GM18519 (cell line): ENCODE results near the gene DENND5B.
"Not testable (repeated sequence)": the region's sequence is repeated elsewhere in the genome, so short reads cannot be mapped to it uniquely, and the experiment has no call there.

Experiments
- ATAC-seq: cut with Tn5 transposase; IDR thresholded peaks from one replicate; pipeline ENCODE4 v1.9.1; 2021; ENCODE audit warnings: mild to moderate bottlenecking, moderate library complexity; ENCODE audit not compliant: unreplicated experiment, low FRiP score

Gene DENND5B

GRCh38 chr12:31508436-31509150, 82.3 kb downstream of the DENND5B start:
- no peak for ATAC-seq

- ATAC-seq, result no peak
Measured at GRCh38 chr12:31507966-31508365, 83.0 kb downstream of the DENND5B start.

- ATAC-seq, result no peak
Measured at GRCh38 chr12:31506515-31507306, 84.2 kb downstream of the DENND5B start.

GRCh38 chr12:31504625-31505222, 86.2 kb downstream of the DENND5B start:
- ATAC-seq, result no peak

GRCh38 chr12:31501014-31501413, 89.9 kb downstream of the DENND5B start:
- ATAC-seq, result not testable (repeated sequence)

GRCh38 chr12:31499567-31499966, 91.4 kb downstream of the DENND5B start:
- no peak for ATAC-seq

GRCh38 chr12:31498424-31498823, 92.5 kb downstream of the DENND5B start:
- ATAC-seq, result no peak

GRCh38 chr12:31496257-31496656, 94.7 kb downstream of the DENND5B start:
- no peak for ATAC-seq

- no peak for ATAC-seq
Measured at GRCh38 chr12:31494455-31494854, 96.5 kb downstream of the DENND5B start.

- no peak for ATAC-seq
Measured at GRCh38 chr12:31492599-31493196, 98.2 kb downstream of the DENND5B start.

- no peak for ATAC-seq
Measured at GRCh38 chr12:31491841-31492598, 98.9 kb downstream of the DENND5B start.

- no peak for ATAC-seq
Measured at GRCh38 chr12:31491241-31491794, 99.6 kb downstream of the DENND5B start.

GRCh38 chr12:31488737-31489338, 102.1 kb downstream of the DENND5B start:
- no peak for ATAC-seq

- no peak for ATAC-seq
Measured at GRCh38 chr12:31485571-31485970, 105.4 kb downstream of the DENND5B start.

- no peak for ATAC-seq
Measured at GRCh38 chr12:31482816-31483215, 108.1 kb downstream of the DENND5B start.

- ATAC-seq, result no peak
Measured at GRCh38 chr12:31481415-31481814, 109.5 kb downstream of the DENND5B start.

- no peak for ATAC-seq
Measured at GRCh38 chr12:31479516-31480210, 111.3 kb downstream of the DENND5B start.

- ATAC-seq, result no peak
Measured at GRCh38 chr12:31478898-31479297, 112.0 kb downstream of the DENND5B start.

- no peak for ATAC-seq
Measured at GRCh38 chr12:31478425-31478824, 112.5 kb downstream of the DENND5B start.
